GM12878 (cell line): ENCODE data around the gene TMEM144.

Source experiments
- HDAC2 ChIP-seq: fragments of 200-600 bp; sonication (generic); IDR thresholded peaks from 2 replicates; pipeline ENCODE4 v1.6.1; 2017
- JUND ChIP-seq: IDR thresholded peaks from 2 replicates; pipeline ENCODE4 v1.6.1; 2012; ENCODE audit warnings: low read depth, mild to moderate bottlenecking, low read length, improper control_type of control experiment, moderate library complexity
- POLR2AphosphoS2 ChIP-seq: IDR thresholded peaks from 2 replicates; pipeline ENCODE4 v1.6.1; 2011; ENCODE audit warnings: low read depth, mild to moderate bottlenecking, low read length, improper control_type of control experiment, moderate library complexity
- POLR2AphosphoS5 ChIP-seq: IDR thresholded peaks from 2 replicates; pipeline ENCODE4 v1.6.1; 2011; ENCODE audit warnings: mild to moderate bottlenecking, low read length, inconsistent platforms
- RFX5 ChIP-seq: IDR thresholded peaks from 2 replicates; pipeline ENCODE4 v1.6.1; 2011; ENCODE audit warnings: low read depth, low read length, improper control_type of control experiment
- SREBF2 ChIP-seq: IDR thresholded peaks from 2 replicates; pipeline ENCODE4 v1.6.1; 2012; ENCODE audit warnings: mild to moderate bottlenecking, low read length
- TAF1 ChIP-seq: IDR thresholded peaks from 2 replicates; pipeline ENCODE4 v1.6.1; 2011; ENCODE audit warnings: mild to moderate bottlenecking, low read depth, low read length, borderline replicate concordance
- ZNF24 ChIP-seq: fragments of 450-650 bp; IDR thresholded peaks from 2 replicates; pipeline ENCODE4 v1.6.1; 2017; ENCODE audit warnings: antibody characterized with exemption, mild to moderate bottlenecking
- TF ChIP-seq, protein P1 (sequence below): fragments of 450-650 bp; IDR thresholded peaks from 2 replicates; pipeline ENCODE4 v1.6.1; 2016; ENCODE audit warnings: mild to moderate bottlenecking, moderate library complexity, borderline replicate concordance
- TF ChIP-seq, protein P2 (sequence below), 3 experiments: IDR thresholded peaks in 2 of 3; conservative IDR thresholded peaks in 1 of 3; 2 replicates each; pipeline ENCODE4 v1.5.1; 2011; ENCODE audit warnings: low read depth in 3 of 3, low read length in 3 of 3, mild to moderate bottlenecking in 3 of 3, control low read depth in 2 of 3, moderate library complexity in 2 of 3, inconsistent platforms in 1 of 3, mixed read lengths in 1 of 3; ENCODE audit not compliant: control insufficient read depth in 2 of 3, insufficient read depth in 1 of 3; ENCODE audit errors: extremely low read depth in 1 of 3
- TF ChIP-seq, protein P3 (sequence below): IDR thresholded peaks from 2 replicates; pipeline ENCODE4 v1.6.1; 2012; ENCODE audit warnings: low read depth, low read length, improper control_type of control experiment

DNA sequence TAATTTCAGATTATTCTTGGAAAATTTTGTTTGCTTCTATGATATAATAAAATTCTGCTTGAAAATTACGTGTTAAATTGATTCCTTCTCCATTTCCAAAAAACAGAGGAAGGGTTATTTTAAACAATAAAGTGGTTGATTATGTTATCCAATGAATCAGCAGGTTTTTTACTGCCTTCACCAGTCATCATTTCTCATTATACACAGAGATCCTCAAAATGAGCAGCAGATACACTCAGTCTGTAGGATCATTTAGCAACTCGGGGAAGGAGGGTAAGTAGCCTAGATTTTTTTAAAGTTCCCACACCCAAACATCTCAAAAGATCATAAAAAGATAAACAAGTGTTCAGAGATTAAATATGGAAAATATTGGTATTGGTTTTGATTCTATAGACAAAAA, 6.8 kb upstream of the TMEM144 start:
- TF ChIP-seq TAF1, result no peak
- TF ChIP-seq, protein P1, sequence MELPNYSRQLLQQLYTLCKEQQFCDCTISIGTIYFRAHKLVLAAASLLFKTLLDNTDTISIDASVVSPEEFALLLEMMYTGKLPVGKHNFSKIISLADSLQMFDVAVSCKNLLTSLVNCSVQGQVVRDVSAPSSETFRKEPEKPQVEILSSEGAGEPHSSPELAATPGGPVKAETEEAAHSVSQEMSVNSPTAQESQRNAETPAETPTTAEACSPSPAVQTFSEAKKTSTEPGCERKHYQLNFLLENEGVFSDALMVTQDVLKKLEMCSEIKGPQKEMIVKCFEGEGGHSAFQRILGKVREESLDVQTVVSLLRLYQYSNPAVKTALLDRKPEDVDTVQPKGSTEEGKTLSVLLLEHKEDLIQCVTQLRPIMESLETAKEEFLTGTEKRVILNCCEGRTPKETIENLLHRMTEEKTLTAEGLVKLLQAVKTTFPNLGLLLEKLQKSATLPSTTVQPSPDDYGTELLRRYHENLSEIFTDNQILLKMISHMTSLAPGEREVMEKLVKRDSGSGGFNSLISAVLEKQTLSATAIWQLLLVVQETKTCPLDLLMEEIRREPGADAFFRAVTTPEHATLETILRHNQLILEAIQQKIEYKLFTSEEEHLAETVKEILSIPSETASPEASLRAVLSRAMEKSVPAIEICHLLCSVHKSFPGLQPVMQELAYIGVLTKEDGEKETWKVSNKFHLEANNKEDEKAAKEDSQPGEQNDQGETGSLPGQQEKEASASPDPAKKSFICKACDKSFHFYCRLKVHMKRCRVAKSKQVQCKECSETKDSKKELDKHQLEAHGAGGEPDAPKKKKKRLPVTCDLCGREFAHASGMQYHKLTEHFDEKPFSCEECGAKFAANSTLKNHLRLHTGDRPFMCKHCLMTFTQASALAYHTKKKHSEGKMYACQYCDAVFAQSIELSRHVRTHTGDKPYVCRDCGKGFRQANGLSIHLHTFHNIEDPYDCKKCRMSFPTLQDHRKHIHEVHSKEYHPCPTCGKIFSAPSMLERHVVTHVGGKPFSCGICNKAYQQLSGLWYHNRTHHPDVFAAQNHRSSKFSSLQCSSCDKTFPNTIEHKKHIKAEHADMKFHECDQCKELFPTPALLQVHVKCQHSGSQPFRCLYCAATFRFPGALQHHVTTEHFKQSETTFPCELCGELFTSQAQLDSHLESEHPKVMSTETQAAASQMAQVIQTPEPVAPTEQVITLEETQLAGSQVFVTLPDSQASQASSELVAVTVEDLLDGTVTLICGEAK, result no peak
- TF ChIP-seq JUND, result no peak
- TF ChIP-seq POLR2AphosphoS5, result no peak
- no peak for TF ChIP-seq ZNF24
- TF ChIP-seq POLR2AphosphoS2, result no peak
- no peak for TF ChIP-seq SREBF2
- TF ChIP-seq, protein P2, sequence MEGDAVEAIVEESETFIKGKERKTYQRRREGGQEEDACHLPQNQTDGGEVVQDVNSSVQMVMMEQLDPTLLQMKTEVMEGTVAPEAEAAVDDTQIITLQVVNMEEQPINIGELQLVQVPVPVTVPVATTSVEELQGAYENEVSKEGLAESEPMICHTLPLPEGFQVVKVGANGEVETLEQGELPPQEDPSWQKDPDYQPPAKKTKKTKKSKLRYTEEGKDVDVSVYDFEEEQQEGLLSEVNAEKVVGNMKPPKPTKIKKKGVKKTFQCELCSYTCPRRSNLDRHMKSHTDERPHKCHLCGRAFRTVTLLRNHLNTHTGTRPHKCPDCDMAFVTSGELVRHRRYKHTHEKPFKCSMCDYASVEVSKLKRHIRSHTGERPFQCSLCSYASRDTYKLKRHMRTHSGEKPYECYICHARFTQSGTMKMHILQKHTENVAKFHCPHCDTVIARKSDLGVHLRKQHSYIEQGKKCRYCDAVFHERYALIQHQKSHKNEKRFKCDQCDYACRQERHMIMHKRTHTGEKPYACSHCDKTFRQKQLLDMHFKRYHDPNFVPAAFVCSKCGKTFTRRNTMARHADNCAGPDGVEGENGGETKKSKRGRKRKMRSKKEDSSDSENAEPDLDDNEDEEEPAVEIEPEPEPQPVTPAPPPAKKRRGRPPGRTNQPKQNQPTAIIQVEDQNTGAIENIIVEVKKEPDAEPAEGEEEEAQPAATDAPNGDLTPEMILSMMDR (IDR thresholded peaks at IDR 0.05 in 2 of 3, conservative IDR thresholded peaks at IDR 0.05 in 1 of 3; ENCODE audit: control insufficient read depth in 2 of 3, extremely low read depth in 1 of 3, insufficient read depth in 1 of 3, low read depth in 3 of 3, low read length in 3 of 3), result no peak
- TF ChIP-seq, protein P3, sequence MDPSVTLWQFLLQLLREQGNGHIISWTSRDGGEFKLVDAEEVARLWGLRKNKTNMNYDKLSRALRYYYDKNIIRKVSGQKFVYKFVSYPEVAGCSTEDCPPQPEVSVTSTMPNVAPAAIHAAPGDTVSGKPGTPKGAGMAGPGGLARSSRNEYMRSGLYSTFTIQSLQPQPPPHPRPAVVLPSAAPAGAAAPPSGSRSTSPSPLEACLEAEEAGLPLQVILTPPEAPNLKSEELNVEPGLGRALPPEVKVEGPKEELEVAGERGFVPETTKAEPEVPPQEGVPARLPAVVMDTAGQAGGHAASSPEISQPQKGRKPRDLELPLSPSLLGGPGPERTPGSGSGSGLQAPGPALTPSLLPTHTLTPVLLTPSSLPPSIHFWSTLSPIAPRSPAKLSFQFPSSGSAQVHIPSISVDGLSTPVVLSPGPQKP, result no peak
- no peak for TF ChIP-seq RFX5
- TF ChIP-seq HDAC2, result no peak
